Esophagus mucosa (tissue), 1 donor: Measurements from ENCODE around the gene NXPE3. TPM values are rescaled to one million over a fixed set of nuclear protein-coding genes. Genes with fewer than 3 reads are reported as not detected.

ENCODE experiments used
- ATAC-seq: fragments of 200-7000 bp; cut with Tn5 transposase; one replicate; pipeline ENCODE4 v1.9.1; 2020
- total RNA-seq: library from RNA; stranded (reverse); gene quantifications from one replicate; pipeline ENCODE4 v1.2.4, GENCODE V29; 2023
- donor health status: DM: yes; HTN: yes; CAD: no.

NXPE3 gene
- total RNA-seq, 1 donor from 2014 or later, result 1.8 TPM

GRCh38 chr3:101803173-101803782 lies 24.3 kb downstream of the NXPE3 start:
- ATAC-seq, result peak; percentile 94

- ATAC-seq, result no peak
Measured at GRCh38 chr3:101803939-101804338, 24.9 kb downstream of the NXPE3 start.

GRCh38 chr3:101806491-101806890 lies 27.5 kb downstream of the NXPE3 start:
- ATAC-seq, result no peak

- no peak for ATAC-seq
Measured at GRCh38 chr3:101807888-101808287, 28.9 kb downstream of the NXPE3 start.

GRCh38 chr3:101809178-101810021 lies 30.4 kb downstream of the NXPE3 start:
- ATAC-seq, result peak; percentile 50

- ATAC-seq, result no peak
Measured at GRCh38 chr3:101810022-101810418, 31.0 kb downstream of the NXPE3 start.

GRCh38 chr3:101811875-101812274 lies 32.9 kb downstream of the NXPE3 start:
- no peak for ATAC-seq

- ATAC-seq, result no peak
Measured at GRCh38 chr3:101812895-101813294, 33.9 kb downstream of the NXPE3 start.

GRCh38 chr3:101813817-101814440 lies 34.9 kb downstream of the NXPE3 start:
- no peak for ATAC-seq

GRCh38 chr3:101814835-101815234 lies 35.8 kb downstream of the NXPE3 start:
- ATAC-seq, result no peak

GRCh38 chr3:101816215-101817149 lies 37.5 kb downstream of the NXPE3 start:
- ATAC-seq, result peak; percentile 76

GRCh38 chr3:101817992-101818391 lies 39.0 kb downstream of the NXPE3 start:
- ATAC-seq, result no peak

- no peak for ATAC-seq
Measured at GRCh38 chr3:101819649-101820206, 40.7 kb downstream of the NXPE3 start.

GRCh38 chr3:101821503-101821902 lies 42.5 kb downstream of the NXPE3 start:
- no peak for ATAC-seq

GRCh38 chr3:101823525-101823924 lies 44.5 kb downstream of the NXPE3 start:
- no peak for ATAC-seq

GRCh38 chr3:101824702-101825101 lies 45.7 kb downstream of the NXPE3 start:
- ATAC-seq, result no peak

GRCh38 chr3:101825904-101826445 lies 47.0 kb downstream of the NXPE3 start:
- ATAC-seq, result peak; percentile 31

GRCh38 chr3:101827211-101828174 lies 48.5 kb downstream of the NXPE3 start:
- peak; percentile 76 for ATAC-seq

GRCh38 chr3:101828276-101828675 lies 49.3 kb downstream of the NXPE3 start:
- ATAC-seq, result no peak

GRCh38 chr3:101828691-101829436 lies 49.9 kb downstream of the NXPE3 start:
- ATAC-seq, result peak; percentile 78
